ENCODE results near the gene ARFIP1.
"Not testable (repeated sequence)": the region's sequence is repeated elsewhere in the genome, so short reads cannot be mapped to it uniquely, and the experiment has no call there.

GRCh38 chr4:152866432-152866993 is 86.8 kb downstream of the ARFIP1 start:
- TF ChIP-seq CTCF (IDR thresholded peaks at IDR 0.05); ZFX (IDR thresholded peaks at IDR 0.05; ENCODE audit: borderline replicate concordance): not testable (repeated sequence)
